ENCODE results near the gene NFXL1. TPM values are rescaled to one million over a fixed set of nuclear protein-coding genes. Genes with fewer than 3 reads are reported as not detected.
A peak's percentile ranks its signal among the peaks of the same experiment; 100 is the strongest.

NFXL1 gene
- total RNA-seq, 1 experiment from 2014 or later: 9.2 TPM

DNA sequence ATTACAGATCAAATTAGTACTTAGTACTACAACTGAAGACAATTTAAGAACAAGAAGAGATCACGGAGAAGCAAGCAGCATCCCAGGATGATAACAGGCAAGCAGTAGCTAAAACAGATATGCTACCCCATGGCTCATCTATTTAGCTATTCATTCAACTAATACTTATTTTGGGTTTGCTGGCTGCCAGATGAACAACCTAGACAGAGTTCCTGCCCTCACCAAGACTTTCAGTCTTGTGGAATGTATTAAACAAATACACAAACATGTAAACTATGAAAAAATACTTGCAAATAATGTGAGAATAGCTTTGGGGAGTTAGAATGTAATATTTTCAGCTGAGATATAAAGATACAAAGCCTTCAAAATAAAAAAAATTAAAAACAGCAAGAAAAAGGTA, 74.1 kb downstream of the NFXL1 start:
- no peaks in the 10 kb centered on the region for H3K27me3 ChIP-seq (ENCODE audit: control insufficient read depth, insufficient read depth, low read length)
- H3K4me3 ChIP-seq (ENCODE audit: low read depth in 2 of 2, low read length in 2 of 2): no peak overlapping the region
- intact Hi-C loops (cut with micrococcal nuclease; ENCODE audit: unreplicated experiment) (no loop called here), in situ Hi-C loops (cut with HindIII; ENCODE audit: low pct_unique_long_range_greater_than_20kb, low sequenced_read_pairs) (no loop called here)
- no peaks in the 10 kb centered on the region for H3K9me3 ChIP-seq (ENCODE audit: control insufficient read depth, insufficient read depth, low read depth, low read length)
- no peak overlapping the region for H3K27ac ChIP-seq (ENCODE audit: low read length)
- no peaks in the 10 kb centered on the region; the same call in 1 of the 2 replicates for H3K36me3 ChIP-seq (ENCODE audit: control insufficient read depth, insufficient read depth, low read length)
- POLR2A ChIA-PET: no interaction called here
- TF ChIP-seq, protein P1, sequence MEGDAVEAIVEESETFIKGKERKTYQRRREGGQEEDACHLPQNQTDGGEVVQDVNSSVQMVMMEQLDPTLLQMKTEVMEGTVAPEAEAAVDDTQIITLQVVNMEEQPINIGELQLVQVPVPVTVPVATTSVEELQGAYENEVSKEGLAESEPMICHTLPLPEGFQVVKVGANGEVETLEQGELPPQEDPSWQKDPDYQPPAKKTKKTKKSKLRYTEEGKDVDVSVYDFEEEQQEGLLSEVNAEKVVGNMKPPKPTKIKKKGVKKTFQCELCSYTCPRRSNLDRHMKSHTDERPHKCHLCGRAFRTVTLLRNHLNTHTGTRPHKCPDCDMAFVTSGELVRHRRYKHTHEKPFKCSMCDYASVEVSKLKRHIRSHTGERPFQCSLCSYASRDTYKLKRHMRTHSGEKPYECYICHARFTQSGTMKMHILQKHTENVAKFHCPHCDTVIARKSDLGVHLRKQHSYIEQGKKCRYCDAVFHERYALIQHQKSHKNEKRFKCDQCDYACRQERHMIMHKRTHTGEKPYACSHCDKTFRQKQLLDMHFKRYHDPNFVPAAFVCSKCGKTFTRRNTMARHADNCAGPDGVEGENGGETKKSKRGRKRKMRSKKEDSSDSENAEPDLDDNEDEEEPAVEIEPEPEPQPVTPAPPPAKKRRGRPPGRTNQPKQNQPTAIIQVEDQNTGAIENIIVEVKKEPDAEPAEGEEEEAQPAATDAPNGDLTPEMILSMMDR (IDR thresholded peaks at IDR 0.05): no peak
- TF ChIP-seq POLR2AphosphoS5 (IDR thresholded peaks at IDR 0.05; ENCODE audit: low read depth, low read length): no peak
- TF ChIP-seq TCF7L2 (IDR thresholded peaks at IDR 0.05; ENCODE audit: low read depth, low read length): no peak
- TF ChIP-seq, protein P2, sequence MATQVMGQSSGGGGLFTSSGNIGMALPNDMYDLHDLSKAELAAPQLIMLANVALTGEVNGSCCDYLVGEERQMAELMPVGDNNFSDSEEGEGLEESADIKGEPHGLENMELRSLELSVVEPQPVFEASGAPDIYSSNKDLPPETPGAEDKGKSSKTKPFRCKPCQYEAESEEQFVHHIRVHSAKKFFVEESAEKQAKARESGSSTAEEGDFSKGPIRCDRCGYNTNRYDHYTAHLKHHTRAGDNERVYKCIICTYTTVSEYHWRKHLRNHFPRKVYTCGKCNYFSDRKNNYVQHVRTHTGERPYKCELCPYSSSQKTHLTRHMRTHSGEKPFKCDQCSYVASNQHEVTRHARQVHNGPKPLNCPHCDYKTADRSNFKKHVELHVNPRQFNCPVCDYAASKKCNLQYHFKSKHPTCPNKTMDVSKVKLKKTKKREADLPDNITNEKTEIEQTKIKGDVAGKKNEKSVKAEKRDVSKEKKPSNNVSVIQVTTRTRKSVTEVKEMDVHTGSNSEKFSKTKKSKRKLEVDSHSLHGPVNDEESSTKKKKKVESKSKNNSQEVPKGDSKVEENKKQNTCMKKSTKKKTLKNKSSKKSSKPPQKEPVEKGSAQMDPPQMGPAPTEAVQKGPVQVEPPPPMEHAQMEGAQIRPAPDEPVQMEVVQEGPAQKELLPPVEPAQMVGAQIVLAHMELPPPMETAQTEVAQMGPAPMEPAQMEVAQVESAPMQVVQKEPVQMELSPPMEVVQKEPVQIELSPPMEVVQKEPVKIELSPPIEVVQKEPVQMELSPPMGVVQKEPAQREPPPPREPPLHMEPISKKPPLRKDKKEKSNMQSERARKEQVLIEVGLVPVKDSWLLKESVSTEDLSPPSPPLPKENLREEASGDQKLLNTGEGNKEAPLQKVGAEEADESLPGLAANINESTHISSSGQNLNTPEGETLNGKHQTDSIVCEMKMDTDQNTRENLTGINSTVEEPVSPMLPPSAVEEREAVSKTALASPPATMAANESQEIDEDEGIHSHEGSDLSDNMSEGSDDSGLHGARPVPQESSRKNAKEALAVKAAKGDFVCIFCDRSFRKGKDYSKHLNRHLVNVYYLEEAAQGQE (IDR thresholded peaks at IDR 0.05; ENCODE audit: insufficient read depth in 1 of 2, low read depth in 2 of 2, low read length in 1 of 2): no peak
- no peak for TF ChIP-seq SIN3A (IDR thresholded peaks at IDR 0.05; ENCODE audit: borderline replicate concordance, insufficient read depth, low read depth, low read length)
- no peaks in the 10 kb centered on the region for H3K4me1 ChIP-seq (ENCODE audit: control insufficient read depth, insufficient read depth, low read length)
- no TSS peak for BruUV-seq (replicated peaks)
- CTCF ChIA-PET: interaction anchor here (1.1 kb wide), 1 partner anchor 125 kb away, joined by 3 read pairs; no protein-coding TSS in a partner anchor
- ATAC-seq (no peak), DNase-seq (ENCODE audit: low read depth, low spot score) (no peak)

DNA sequence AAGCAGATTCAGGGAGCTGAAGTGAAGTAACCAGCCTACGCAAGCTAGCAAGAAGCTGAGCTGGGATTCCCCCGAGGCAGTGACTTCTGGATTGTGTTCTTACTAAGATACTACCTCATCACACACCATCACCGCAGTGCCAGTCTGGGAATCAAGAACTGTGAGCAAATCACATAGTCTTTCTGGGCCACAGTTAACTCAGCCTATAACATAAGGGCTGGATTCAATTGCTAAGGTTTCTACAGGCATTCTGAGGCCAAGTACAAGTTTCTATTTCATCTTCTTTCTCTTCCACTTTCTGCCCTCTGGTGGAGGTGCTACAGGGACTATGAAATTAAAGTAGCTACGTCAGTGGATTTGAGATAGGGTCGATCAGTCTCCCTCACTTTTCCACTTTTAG, 75.1 kb downstream of the NFXL1 start:
- Histone ChIP-seq H3K9me3 (ENCODE audit: control insufficient read depth, insufficient read depth, low read depth, low read length) (no peaks in the 10 kb centered on the region), H3K36me3 (ENCODE audit: control insufficient read depth, insufficient read depth, low read length) (no peaks in the 10 kb centered on the region; the same call in 1 of the 2 replicates), H3K27me3 (ENCODE audit: control insufficient read depth, insufficient read depth, low read length) (no peaks in the 10 kb centered on the region), H3K4me1 (ENCODE audit: control insufficient read depth, insufficient read depth, low read length) (no peaks in the 10 kb centered on the region), H3K27ac (ENCODE audit: low read length) (no peak overlapping the region), H3K4me3 (ENCODE audit: low read depth in 2 of 2, low read length in 2 of 2) (no peak overlapping the region)
- TF ChIP-seq, protein P2 (IDR thresholded peaks at IDR 0.05; ENCODE audit: insufficient read depth in 1 of 2, low read depth in 2 of 2, low read length in 1 of 2): no peak
- TF ChIP-seq TCF7L2 (IDR thresholded peaks at IDR 0.05; ENCODE audit: low read depth, low read length): no peak
- TF ChIP-seq, protein P1 (IDR thresholded peaks at IDR 0.05): peak; percentile 31; the same call in 1 of the 2 replicates
- ChIA-PET CTCF (interaction anchor here (1.1 kb wide), 1 partner anchor 124 kb away, joined by 3 read pairs; no protein-coding TSS in a partner anchor), POLR2A (no interaction called here)
- intact Hi-C loops (cut with micrococcal nuclease; ENCODE audit: unreplicated experiment) (loop anchor here (5.0 kb wide), 2 partner anchors 152 to 172 kb away; no protein-coding TSS in a partner anchor), in situ Hi-C loops (cut with HindIII; ENCODE audit: low pct_unique_long_range_greater_than_20kb, low sequenced_read_pairs) (no loop called here)
- DNase-seq (ENCODE audit: low read depth, low spot score) (no peak), ATAC-seq (no peak)
- no TSS peak for BruUV-seq (replicated peaks)
